IPS-NIHi7 (cell line): ENCODE results near the gene KLHDC8A.
A peak's percentile ranks its signal among the peaks of the same experiment; 100 is the strongest.

Experiments
- DNase-seq: peaks from one replicate; pipeline ENCODE4 v3.0.0; 2012; ENCODE audit warnings: mixed read lengths; ENCODE audit errors: extremely low spot score

KLHDC8A gene

DNA sequence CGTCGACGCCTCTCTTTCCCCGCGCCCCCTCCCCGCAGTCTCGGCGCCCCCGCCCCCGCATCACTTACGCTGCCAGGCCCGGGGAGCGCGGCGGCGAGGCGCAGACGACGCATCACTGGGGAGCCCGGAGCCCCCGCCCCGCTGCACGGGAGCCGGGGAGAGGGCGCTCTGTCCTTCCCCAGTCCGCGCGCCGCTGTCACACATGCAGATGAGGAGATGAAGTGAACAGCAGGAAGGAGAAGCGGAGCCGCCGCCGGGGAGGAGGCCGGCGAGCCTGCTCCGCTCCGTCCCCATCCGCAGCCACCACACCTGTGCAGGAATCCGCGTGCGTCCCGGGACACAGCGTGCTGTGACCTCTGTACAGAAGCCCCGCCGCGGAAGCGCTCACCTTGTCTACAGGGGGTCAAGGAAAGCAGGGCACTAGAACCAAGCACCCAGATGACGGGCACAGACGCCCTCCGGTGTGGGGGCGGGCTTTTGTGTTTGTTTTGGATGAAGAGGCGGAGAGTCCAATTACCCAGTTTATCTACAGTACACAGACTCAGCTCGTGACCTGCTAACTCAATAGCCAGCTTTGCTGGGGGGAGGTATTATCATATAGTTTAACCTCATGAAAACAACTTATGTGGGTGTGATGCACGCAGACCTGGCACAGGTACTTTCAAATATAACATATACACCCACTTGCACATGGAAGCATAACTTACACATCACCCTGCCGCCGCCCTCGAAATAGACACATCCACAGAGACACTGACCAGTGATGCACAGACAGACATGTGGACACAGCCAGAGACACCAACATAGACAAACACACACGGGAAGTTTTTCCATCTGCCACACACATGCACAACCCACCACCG lies 12.4 kb downstream of the KLHDC8A start:
- peak; percentile 35 for DNase-seq

DNA sequence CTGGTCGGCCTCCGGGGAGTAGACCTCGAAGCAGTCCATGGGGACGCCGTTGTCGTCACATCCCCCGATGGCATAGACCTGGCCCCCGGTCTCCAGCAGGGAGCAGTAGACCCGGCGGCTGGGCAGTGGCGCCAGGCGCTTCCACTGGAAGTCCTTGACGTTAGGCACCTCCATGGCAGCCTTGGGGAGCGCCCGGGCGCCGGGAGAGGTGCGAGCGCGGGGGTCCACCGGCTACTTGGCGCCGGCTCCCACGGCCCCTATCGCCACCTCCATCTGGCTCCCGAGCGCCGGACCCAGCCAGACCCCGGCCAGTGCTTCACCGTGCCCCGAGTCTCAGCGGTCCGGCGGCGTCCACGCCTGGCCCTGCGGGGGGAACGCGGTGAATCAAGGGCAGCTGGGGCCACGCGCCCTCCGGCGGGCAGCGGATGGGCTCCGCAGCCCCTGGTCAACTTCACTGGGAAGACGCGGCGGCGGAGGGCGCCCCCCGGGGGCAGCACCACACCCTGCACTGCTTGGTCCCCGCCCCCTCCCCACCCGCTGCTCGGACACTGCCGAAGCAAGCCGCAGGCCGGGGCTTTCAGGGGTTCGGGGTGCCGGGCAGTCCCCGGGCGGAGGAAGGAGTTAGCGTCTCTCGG lies 13.2 kb downstream of the KLHDC8A start:
- DNase-seq: peak; percentile 63

DNA sequence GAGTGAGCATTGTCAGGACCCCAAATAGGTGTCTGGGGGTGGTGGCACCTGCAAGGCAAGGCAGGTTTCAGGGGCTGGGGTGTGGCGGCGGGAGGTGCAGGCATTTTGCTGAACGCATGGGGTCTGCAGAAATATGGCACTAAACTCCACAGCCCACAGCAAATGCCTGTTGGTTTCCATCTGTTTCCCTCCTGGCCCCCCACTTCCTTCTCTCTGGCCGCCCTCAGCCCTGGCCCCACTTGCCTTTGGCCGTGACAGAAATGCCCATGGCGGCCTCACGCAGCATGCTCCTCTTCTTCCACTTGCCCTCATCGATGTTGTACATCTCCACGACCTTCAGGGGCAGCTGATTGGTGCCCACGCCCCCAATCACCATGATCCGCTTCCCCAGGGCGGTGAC lies 13.7 kb downstream of the KLHDC8A start:
- DNase-seq: no peak

DNA sequence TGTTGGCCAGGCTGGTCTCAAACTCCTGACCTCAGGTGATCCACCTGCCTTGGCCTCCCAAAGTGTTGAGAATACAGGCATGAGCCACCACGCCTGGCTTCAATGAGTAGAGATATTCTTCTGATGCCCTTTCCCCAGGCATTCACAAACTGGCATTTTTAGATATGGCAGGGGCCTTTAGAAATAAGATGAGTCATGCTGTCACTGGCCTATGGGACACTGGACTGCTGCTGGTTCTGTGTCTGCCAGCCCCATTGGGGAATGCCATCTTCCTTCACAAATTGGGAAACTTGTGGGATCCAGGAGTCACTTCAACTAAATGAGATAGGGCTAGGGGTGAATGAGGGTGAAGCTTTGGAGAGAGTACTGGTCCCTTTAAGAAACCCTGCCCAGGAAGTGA lies 16.0 kb downstream of the KLHDC8A start:
- DNase-seq: no peak

DNA sequence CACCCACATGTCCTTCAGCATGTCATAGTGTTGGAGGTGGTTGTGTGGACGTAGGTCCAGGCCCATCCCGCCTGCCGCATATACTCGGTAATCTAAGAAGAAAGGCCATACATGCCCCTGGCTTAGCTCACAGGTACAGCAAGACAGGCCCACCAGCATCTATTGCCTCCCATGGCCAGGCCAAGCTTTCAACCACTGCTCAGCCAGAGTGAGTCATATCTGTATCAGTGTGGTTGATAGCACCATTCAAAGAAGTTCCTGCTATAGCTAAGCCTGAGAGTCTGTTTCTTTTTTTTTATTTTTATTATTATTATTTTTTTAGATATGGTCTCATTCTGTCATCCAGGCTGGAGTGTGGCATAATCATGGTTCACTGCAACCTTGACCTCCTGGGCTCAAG lies 17.0 kb downstream of the KLHDC8A start:
- DNase-seq: no peak

DNA sequence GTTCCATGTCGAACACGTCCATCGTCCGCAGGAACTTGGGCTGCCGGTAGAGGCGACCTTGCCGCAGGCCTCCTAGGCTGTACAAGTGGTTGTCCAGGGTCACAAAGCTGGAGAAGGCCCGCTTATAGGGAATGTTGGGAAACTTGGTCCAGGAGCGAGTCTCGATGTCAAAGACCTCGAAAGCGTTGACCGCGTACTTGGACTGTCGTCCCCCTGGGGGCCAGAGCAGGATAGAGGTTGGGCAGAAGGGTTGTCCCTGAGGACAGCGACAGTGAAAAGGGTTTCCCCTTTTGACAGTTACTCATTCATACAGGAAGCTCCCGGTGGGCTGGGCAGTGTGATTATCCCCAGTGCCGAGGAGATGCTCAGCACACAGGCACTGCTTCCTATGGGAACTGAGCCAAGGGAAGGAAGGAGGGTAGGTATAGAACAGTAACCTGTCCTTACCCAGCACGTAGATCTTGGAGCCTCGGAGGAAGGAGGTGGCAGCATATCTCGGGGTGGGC lies 17.5 kb downstream of the KLHDC8A start:
- no peak for DNase-seq

DNA sequence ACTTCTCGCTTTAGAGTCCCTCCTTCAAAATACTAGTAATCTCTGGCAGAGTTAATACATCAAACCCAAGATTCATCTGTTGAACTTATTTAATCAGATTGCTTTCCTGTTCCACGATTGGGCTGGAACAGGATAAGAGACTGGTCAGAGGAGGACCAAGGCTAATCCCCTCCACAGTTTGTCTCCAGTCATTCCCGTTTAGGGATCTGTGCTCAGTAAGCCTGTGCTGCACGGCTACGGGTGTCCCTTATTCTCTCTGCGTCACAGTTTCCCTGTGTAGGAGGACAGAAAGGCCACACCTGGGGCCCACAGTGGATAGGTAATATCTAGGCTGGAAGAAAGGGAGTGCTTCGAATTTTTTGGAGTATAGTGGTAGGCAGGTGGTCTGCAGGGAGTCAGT lies 18.7 kb downstream of the KLHDC8A start:
- DNase-seq: no peak

DNA sequence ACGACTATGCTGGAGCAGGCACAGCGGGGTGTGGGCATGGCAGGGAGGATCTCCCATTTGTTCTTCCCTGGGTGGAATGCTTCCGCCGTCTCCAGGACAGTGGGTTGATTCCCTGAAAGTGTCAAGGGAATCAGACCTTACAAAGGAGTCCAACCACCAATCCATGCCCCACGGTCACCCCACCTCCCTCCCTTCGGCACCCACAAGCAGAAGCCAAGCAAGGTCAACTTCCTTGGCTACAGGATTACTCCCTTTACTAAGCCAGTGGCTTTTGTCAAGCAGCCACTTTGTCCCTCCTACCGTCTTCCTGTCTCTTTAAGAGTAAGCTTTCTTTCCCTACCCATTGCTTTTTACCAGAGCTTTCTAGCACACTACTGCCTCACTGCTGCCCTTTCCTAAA lies 19.2 kb downstream of the KLHDC8A start:
- DNase-seq: no peak

DNA sequence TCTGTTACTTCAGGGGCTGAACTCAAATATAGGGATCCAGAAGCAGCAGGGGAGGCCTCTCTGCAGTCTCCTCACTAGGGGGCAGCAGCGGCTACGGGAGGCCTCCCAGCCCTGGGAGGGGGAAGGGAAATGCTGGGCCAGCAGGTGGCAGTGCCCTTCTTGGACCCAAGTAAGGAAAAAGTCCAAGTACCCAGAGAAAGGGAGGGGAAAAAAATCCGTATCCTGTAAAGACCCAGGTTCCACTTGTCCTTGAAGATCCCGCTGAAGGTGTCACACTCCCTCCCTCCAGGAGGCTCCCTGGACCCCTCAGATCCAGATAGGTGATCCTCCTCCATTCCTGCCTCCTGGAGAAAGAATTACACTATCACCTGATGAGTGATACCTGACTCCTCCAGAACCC lies 21.0 kb downstream of the KLHDC8A start:
- DNase-seq: peak; percentile 88

DNA sequence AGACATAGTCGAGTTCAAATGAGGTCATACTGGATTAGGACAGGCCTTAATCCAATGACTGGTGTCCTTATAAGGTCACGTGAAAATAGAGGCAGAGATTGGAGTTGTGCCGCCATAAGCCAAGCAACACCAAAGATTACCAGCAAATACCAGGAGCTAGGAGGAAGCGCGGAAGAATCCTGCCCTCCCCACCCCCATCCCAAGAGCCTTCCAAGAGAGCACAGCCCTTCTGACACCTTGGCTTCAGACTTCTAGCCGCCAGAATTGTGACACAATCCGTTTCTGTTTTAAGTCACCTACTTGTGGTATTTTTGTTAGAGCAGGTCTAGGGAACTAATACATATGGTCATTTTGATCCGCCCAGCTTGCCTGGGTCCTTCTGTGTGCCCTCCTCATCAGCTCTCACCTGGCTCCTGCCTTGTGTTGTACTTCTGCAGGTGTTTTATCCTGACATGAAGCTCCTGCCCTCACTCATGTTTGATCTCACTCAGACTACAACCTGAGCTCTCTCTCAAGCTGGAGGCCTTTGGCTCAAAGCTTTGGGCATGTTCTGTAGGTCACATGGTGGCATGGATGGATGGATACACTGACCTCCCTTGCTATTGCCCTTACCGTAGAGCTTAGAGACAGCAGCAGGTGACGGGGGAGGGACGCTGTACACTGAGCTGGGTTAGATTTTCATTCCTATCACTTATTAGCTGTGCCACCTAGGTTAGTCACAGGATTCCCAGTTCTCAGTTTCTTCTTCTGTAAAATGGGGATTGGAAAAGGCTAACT lies 24.5 kb downstream of the KLHDC8A start:
- no peak for DNase-seq

DNA sequence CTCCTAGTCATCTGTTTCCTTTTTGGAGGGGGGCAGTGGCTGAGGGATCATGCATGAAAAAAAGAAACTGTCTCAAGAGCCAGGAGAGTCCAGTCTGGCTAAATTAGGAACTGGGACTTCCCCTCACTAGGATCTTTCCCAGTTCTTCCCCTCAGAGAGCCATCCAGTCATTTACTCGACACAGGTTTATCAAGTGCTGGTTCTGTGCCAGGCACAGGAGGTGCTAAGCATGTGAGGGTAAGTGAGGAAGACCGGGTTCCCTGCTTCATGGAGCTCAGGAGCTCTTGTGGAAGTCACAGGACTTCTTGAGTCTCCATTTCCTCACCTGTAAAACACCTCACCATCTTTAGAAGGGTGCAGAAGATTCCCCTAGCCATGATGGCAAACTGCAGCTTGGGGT lies 26.6 kb downstream of the KLHDC8A start:
- no peak for DNase-seq

DNA sequence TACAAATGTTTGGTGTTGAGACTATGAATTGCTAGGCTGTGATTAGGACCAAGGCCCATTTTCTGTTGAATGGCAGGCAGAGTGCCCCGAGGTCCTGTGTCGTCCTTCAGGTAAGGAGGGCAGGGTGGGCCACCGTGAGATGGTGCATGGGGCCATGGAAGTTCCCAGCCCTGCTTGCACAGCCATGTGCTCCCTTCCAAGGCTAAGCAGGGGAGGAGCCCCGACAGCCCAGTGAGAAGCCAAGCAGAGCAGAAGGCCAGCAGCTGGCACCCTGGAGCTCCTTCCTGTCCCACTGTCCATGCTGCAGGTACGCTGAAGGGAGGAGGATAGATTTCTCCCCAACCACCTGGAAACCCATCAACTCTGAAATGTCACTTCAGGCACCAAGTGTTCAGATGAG lies 27.0 kb downstream of the KLHDC8A start:
- DNase-seq: no peak

DNA sequence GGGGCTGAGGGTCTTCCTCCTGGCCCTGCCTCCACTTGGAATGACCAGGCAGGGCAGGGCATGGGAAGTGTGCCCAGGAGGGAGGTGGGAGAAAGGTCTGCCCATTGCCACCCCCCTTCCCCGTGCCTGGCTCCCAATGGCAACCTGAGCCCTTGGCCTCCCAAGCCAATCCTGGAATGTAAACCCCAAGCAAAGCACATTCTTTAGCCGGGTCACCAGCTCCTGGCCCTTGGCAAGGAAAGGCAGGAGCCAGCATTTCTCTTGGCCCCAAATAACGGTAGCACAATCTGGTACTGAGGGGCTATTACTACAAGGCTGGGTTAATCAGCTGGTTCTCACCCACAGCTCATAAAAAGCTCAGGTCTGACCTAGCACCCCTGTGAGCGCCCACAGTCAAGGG lies 28.2 kb downstream of the KLHDC8A start:
- DNase-seq: no peak

DNA sequence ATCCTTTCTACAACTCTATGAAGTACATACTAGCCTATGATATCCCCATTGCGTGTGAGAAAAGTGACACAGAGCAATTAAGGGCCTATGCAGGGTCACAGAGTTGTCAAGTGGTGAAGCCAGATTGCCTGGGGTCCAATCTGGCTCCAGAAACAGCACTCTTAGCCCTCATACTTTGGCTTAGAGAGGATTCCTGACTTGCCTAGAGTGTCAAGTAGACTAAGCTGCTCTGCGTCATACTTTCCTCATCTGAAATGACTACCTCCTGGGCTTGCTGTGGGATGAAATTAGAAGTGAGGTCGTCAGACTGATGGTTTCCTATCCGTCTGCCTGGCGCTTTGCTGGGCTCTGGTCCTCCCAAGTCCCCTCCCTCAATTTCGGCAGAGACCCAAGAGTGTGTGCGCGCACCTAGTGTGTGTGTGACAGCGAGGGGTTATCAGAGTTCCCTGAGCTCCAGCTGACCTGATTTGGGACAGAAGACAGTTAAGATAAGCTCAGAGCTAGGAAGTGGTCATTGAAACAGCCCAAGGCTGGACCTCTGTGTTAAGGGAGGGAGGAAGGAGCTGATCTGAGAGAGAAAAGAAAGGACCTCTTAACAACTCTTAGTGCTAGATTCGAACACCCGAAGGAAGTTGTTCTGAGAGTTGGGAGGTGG lies 29.8 kb downstream of the KLHDC8A start:
- DNase-seq: no peak

DNA sequence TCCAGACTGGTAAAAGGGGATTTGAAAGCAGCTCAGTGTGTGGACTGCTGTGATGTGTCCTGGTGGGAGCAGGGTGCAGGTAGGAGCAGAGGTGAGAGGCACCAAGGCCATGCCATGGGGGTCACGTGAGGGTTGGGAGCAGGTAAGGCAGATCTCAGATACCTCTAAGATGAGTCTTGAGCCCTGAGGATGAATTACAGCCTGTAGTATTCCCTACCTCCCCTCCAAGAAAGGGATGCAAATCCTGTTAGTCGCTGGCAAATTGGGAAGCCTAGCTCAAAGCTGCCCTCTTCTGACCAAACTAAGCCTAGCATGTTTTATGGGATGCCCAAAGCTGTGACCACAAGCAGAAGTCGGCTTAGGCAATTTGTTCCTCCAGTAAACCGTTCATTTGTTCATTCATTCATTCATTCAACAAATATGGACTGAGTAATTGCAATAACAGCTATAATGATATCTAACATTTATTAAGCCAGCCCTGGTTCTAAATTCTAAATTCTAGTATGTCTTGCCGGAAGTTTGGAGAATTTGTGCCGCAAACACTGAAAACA lies 31.3 kb downstream of the KLHDC8A start:
- peak; percentile 81 for DNase-seq

DNA sequence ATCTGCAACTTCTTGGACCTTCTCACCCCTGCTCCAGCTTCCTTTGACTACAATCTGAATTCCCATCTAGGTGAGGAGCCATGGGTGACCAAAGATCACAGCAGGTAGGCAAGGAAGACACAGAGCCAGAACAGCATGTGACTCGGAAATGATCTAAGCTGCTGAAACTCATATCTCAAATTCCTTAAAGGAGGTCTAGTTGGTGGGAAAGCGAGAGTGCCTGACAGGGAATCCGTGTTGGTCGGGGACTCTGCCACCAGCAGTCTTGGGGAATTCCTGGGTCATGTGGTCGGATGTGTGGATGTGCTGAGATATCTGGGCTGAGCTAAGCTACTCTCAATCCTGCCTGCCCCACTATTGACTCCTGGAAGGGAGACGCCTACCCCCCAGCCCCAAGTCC lies 31.9 kb downstream of the KLHDC8A start:
- no peak for DNase-seq

DNA sequence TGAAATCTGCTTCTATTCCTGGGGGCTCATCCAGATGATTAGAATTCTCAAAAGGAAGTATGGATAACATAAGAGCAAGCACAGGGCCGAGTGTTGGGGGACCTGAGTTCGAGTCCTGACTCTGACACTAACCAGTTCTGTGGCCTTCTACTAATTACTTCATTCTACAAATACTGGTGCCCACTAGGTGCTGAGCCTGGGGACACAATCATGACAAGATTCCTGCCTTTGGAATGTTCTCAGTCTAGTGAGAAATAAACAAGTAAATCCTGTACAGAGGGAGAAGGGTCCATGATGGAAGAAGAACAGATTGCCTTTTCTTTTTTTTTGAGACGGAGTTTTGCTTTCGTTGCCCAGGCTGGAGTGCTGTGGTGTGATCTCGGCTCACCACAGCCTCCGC lies 32.9 kb downstream of the KLHDC8A start:
- no peak for DNase-seq

DNA sequence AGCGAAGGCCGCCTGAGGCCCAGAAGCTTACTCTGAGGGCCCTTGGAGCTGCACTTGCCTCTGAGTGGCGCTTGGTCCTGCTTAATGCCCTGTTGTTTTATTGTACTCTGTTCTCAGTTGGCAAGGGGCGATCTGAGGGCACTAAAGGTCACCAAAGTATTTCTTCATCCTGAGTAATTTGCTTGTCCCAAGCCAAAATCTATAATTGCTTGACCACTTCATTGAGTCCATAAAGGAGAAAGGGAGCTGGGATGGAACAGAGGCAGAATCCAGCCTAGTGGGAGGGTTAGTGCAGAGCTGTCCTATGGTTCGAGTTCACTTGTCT lies 34.8 kb downstream of the KLHDC8A start:
- no peak for DNase-seq

DNA sequence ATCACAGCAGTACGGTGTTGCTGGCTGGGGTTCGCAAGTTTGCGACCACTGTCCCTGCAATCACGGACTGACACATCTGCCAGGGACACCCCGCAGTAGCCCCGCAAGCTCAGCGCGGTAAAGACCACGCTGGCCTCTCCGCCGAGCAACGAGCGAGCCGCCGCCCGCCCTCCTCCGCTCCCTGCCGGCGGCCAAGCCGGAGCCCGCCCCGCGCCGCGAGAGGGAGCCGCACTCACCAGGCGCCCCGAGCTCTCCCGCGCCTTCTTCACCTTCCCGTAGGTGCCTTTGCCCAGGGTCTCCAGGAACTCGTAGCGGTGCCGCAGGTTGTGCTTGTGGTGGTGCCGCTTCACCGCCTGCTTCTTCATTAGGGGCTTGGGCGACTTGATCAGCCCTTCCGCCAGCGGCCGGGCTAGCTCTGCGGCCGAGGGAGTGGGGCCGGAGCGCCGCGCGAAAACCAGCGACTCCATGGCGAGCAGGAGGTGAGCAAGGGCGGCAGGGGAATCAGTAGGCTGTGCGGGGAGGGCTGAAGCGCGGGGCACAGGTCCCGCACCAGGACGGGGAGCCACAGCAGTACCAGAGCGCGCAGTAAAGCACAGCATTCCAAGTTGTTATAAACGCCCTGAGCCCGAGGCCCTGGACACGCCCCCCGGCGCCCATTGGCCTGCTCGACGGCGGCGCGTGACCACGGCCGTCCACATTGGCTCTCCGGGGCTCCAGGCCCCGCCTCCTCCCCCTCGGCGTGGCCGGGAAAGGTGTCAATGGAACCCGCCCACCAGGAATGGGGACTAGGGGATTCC lies 35.4 kb downstream of the KLHDC8A start, which contains the start of gene NUAK2:
NUAK2 (minus strand) TSS at position 584 of the 797 bp plus-strand sequence; CDS start at position 467, 117 bp downstream.
- DNase-seq: peak; percentile 96

DNA sequence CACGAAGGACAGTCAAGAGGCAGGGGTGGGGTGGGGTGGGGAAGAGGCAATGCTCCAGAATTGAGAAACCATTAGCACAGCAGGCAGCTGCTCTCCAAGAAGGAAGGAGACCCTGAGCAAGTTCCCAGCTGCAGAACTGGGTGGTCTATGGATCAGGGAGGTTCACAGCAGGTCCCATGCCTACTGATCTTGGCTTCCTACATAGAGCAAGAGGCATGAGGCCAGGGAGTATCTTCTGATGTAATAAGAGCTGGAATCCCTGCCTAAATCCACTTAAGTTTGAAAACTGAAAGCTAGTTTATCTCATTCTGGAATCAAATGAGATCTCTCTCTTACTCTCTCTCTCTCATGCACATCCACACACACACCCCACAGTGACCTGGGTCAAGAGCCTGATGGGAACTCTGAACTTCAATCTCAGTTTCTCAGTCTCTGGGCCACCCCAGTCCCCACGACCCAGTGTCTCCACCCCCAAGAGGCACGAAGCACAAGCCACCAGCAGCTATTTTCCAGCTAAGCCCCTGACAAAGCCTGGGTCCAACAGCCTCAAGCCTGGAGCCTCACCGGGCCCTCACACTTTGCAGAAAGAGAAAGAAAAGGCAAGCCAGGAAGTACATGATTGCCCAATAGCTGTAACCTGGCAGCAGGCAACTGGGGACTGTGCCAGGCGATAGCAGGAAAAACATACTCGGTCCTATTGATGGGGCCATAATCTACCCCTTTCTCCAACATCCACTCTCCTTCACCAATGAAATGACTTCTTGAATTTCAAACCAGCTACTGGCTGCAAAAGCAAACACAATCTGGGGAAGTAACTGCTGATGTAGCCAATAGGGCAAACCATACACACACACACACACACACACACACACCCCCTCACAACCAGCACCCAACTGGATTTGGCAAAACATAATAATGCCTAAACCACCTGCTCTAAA lies 37.4 kb downstream of the KLHDC8A start:
- DNase-seq: no peak
